ENCODE data around the gene ADK.

DNA sequence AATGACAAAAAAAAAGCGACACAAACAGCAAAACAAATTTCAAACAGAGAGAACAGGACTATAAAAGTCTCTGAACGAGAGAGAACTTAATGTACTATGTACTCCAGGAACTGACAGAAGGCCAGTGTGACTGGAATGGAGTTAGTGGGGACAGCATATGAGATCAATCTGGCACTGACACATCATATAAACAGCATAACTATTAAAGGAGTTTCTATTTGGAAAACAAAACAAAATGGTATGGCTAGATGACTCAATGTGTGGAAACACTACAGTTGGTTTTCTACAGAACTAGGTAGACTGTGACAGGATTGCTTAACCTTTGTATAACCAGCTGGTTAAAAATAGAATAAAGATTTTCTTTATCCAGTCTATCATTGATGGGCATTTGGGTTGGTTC is 442.4 kb downstream of the ADK start:
- TF ChIP-seq BHLHE40 (IDR thresholded peaks at IDR 0.05; ENCODE audit: low read depth, low read length) (no peak), CTCF (conservative IDR thresholded peaks at IDR 0.05; ENCODE audit: low read depth, low read length) (no peak), POLR2A (IDR thresholded peaks at IDR 0.05; ENCODE audit: low read depth, low read length) (no peak)

Data from IMR-90 (cell line).